ENCODE measurements around the gene PARD3. TPM values are rescaled to one million over a fixed set of nuclear protein-coding genes. Genes with fewer than 3 reads are reported as not detected.

Gene PARD3
- total RNA-seq, 1 experiment from 2014 or later: 46.3 TPM

- DNase-seq (ENCODE audit: low read depth, low spot score) (no peak), ATAC-seq (no peak)
- H3K4me2 ChIP-seq (ENCODE audit: low read length): no peak overlapping the region
- intact Hi-C loops (cut with micrococcal nuclease): no loop called here
- no peaks in the 10 kb centered on the region for H3K9me2 ChIP-seq (ENCODE audit: insufficient read depth)
- H3K4me1 ChIP-seq (ENCODE audit: control insufficient read depth in 1 of 2, insufficient read depth in 2 of 2, low read length in 2 of 2): peaks cover 36 to 45% of the 10 kb centered on the region in 2 experiments
- H3K36me3 ChIP-seq (ENCODE audit: control insufficient read depth in 1 of 2, insufficient read depth in 2 of 2, low read length in 2 of 2): no peaks in the 10 kb centered on the region
- RAD21 ChIA-PET (ENCODE audit: low non-redundant PET in 1 of 2, low total read pairs in 2 of 2, uncharacterized antibody in 2 of 2, unreplicated experiment in 2 of 2): no interaction called here
- H3K9ac ChIP-seq (ENCODE audit: low read length): no peak overlapping the region
- H3K27me3 ChIP-seq (ENCODE audit: insufficient read depth, low read length): no peaks in the 10 kb centered on the region
- H3K4me3 ChIP-seq (replicated peaks in 1 of 2; ENCODE audit: low read depth in 1 of 2, low read length in 2 of 2): no peak overlapping the region
- no peaks in the 10 kb centered on the region for H3K79me2 ChIP-seq (ENCODE audit: insufficient read depth, low read length)
- no peaks in the 10 kb centered on the region for H3K9me3 ChIP-seq (ENCODE audit: control insufficient read depth in 1 of 2, insufficient read depth in 1 of 2, low read depth in 1 of 2, low read length in 2 of 2)
- POLR2A ChIA-PET: no interaction called here
- no peak for TF ChIP-seq CEBPB (IDR thresholded peaks at IDR 0.05; ENCODE audit: low read depth)
- TF ChIP-seq FOSL1 (IDR thresholded peaks at IDR 0.05; ENCODE audit: low read depth): no peak
- no peaks in the 10 kb centered on the region for H4K20me1 ChIP-seq (ENCODE audit: insufficient read depth)
- no peak overlapping the region for H3K27ac ChIP-seq (ENCODE audit: low read depth, low read length)
- no peak overlapping the region for H2AFZ ChIP-seq (ENCODE audit: low read depth, low read length, poor library complexity, severe bottlenecking)
- CTCF ChIA-PET: no interaction called here
- BruUV-seq (replicated peaks): no TSS peak
These were observed 381.6 kb downstream of the PARD3 start for GRCh38 chr10:34433241-34434076.

- BruUV-seq (replicated peaks): no TSS peak
- RAD21 ChIA-PET (ENCODE audit: low non-redundant PET in 1 of 2, low total read pairs in 2 of 2, uncharacterized antibody in 2 of 2, unreplicated experiment in 2 of 2): no interaction called here
- no peak overlapping the region for H3K4me3 ChIP-seq (replicated peaks in 1 of 2; ENCODE audit: low read depth in 1 of 2, low read length in 2 of 2)
- ATAC-seq (no peak), DNase-seq (ENCODE audit: low read depth, low spot score) (no peak)
- no peak overlapping the region for H3K9ac ChIP-seq (ENCODE audit: low read length)
- no peaks in the 10 kb centered on the region for H3K27me3 ChIP-seq (ENCODE audit: insufficient read depth, low read length)
- H3K9me2 ChIP-seq (ENCODE audit: insufficient read depth): no peaks in the 10 kb centered on the region
- CTCF ChIA-PET: no interaction called here
- no peaks in the 10 kb centered on the region for H3K36me3 ChIP-seq (ENCODE audit: control insufficient read depth in 1 of 2, insufficient read depth in 2 of 2, low read length in 2 of 2)
- no peaks in the 10 kb centered on the region for H3K79me2 ChIP-seq (ENCODE audit: insufficient read depth, low read length)
- POLR2A ChIA-PET: no interaction called here
- H3K9me3 ChIP-seq (ENCODE audit: control insufficient read depth in 1 of 2, insufficient read depth in 1 of 2, low read depth in 1 of 2, low read length in 2 of 2): no peaks in the 10 kb centered on the region
- intact Hi-C loops (cut with micrococcal nuclease): no loop called here
- H3K27ac ChIP-seq (ENCODE audit: low read depth, low read length): no peak overlapping the region
- H4K20me1 ChIP-seq (ENCODE audit: insufficient read depth): no peaks in the 10 kb centered on the region
- peaks cover 45 to 54% of the 10 kb centered on the region in 2 experiments for H3K4me1 ChIP-seq (ENCODE audit: control insufficient read depth in 1 of 2, insufficient read depth in 2 of 2, low read length in 2 of 2)
- no peak overlapping the region for H3K4me2 ChIP-seq (ENCODE audit: low read length)
- TF ChIP-seq POLR2A (IDR thresholded peaks at IDR 0.05; ENCODE audit: borderline replicate concordance, extremely low read depth, insufficient read depth, insufficient read length) (no peak), EGR1 (IDR thresholded peaks at IDR 0.05; ENCODE audit: low read depth) (no peak), EZH2phosphoT487 (IDR thresholded peaks at IDR 0.05; ENCODE audit: borderline replicate concordance) (no peak), YY1 (IDR thresholded peaks at IDR 0.05; ENCODE audit: extremely low read depth, insufficient replicate concordance, low read depth, low read length) (no peak), SP1 (IDR thresholded peaks at IDR 0.05; ENCODE audit: low read depth) (no peak)
- H2AFZ ChIP-seq (ENCODE audit: low read depth, low read length, poor library complexity, severe bottlenecking): no peak overlapping the region
These were observed 382.5 kb downstream of the PARD3 start for GRCh38 chr10:34432589-34432988.

Data from HCT116 (cell line).